ENCODE data around the gene PHACTR1. TPM values are rescaled to one million over a fixed set of nuclear protein-coding genes. Genes with fewer than 3 reads are reported as not detected.
A peak's percentile ranks its signal among the peaks of the same experiment; 100 is the strongest.
"Not testable (repeated sequence)": the region's sequence is repeated elsewhere in the genome, so short reads cannot be mapped to it uniquely, and the experiment has no call there.

PHACTR1 gene
- total and polyA plus RNA-seq, 4 experiments from 2014 or later: 0.03 to 0.44 (median 0.42) TPM

DNA sequence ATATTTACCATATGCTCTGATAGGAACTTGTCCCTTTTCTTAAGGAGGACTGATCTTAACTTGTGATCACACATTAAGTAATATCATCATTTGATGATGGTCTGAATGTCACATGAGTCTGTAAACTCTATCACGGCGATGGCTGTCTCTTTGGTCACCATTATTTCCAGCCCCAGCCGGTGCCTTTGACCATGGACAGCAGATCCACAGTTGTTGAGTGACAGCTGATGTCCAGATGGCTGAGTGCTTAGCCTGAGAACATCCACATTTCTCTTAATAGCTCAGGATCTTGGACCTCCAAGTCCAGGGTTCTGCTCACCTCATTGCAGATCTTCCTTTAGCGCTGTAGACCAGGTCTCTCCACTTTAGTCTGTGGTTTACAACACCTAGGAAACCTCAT is 440.7 kb downstream of the PHACTR1 start:
- Histone ChIP-seq H3K36me3 (ENCODE audit: insufficient read depth, low read length) (no peaks in the 10 kb centered on the region), H3K9me3 (ENCODE audit: control insufficient read depth in 1 of 2, low read length in 2 of 2) (no peaks in the 10 kb centered on the region), H3K4me1 (ENCODE audit: insufficient read depth, low read length) (no peaks in the 10 kb centered on the region), H3K4me3 (ENCODE audit: low read length in 2 of 2) (no peak overlapping the region), H3K27me3 (ENCODE audit: insufficient read depth, low read length) (no peaks in the 10 kb centered on the region), H3K27ac (ENCODE audit: low read depth, low read length) (no peak overlapping the region)
- no peaks in the 10 kb centered on the region for H3K36me3 Mint-ChIP-seq
- POLR2A ChIA-PET (ENCODE audit: partially characterized antibody): no interaction called here
- no peaks in the 10 kb centered on the region for H3K4me1 Mint-ChIP-seq
- peaks cover 7 to 20% of the 10 kb centered on the region in 2 donors for H3K27me3 Mint-ChIP-seq
- H3K9me3 Mint-ChIP-seq: peaks cover 0 to 1% (median 0%) of the 10 kb centered on the region in 8 donors
- no peak for DNase-seq
- no peak overlapping the region for H3K4me3 Mint-ChIP-seq
- CTCF ChIA-PET (ENCODE audit: partially characterized antibody): no interaction called here
- intact Hi-C loops (cut with micrococcal nuclease): no loop called here
- H3K27ac Mint-ChIP-seq: no peak overlapping the region

DNA sequence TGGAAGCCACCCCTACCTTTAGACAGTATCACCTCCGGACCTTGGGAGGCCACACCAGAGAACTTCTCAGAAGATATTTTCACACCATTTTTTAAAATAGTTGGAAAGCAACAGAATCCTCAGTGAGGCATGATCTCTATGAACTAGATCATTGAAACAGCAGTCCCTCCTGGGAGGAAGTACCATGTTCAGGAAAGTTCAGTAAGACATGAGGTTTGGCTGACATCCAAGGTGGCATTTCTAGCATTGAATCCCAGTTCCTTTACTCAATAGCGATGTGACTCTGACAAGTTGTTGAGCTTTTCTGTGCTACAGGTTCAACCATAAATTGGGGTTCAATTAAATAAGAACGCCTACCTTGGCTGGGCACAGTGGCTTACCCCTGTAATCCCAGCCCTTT is 442.7 kb downstream of the PHACTR1 start:
- Histone ChIP-seq H3K4me3 (ENCODE audit: low read length in 2 of 2) (no peak overlapping the region), H3K9me3 (ENCODE audit: control insufficient read depth in 1 of 2, low read length in 2 of 2) (no peaks in the 10 kb centered on the region), H3K27ac (ENCODE audit: low read depth, low read length) (no peak overlapping the region), H3K27me3 (ENCODE audit: insufficient read depth, low read length) (no peaks in the 10 kb centered on the region), H3K36me3 (ENCODE audit: insufficient read depth, low read length) (no peaks in the 10 kb centered on the region), H3K4me1 (ENCODE audit: insufficient read depth, low read length) (no peaks in the 10 kb centered on the region)
- H3K9me3 Mint-ChIP-seq: peaks cover 0 to 1% (median 0%) of the 10 kb centered on the region in 8 donors
- DNase-seq: no peak
- POLR2A ChIA-PET (ENCODE audit: partially characterized antibody): no interaction called here
- H3K27me3 Mint-ChIP-seq: peaks cover 4 to 12% of the 10 kb centered on the region in 2 donors
- no peak overlapping the region for H3K4me3 Mint-ChIP-seq
- peaks cover 0 to 3% (median 0%) of the 10 kb centered on the region in 4 donors for H3K4me1 Mint-ChIP-seq
- intact Hi-C loops (cut with micrococcal nuclease): no loop called here
- no peaks in the 10 kb centered on the region for H3K36me3 Mint-ChIP-seq
- H3K27ac Mint-ChIP-seq: no peak overlapping the region
- CTCF ChIA-PET (ENCODE audit: partially characterized antibody): no interaction called here

DNA sequence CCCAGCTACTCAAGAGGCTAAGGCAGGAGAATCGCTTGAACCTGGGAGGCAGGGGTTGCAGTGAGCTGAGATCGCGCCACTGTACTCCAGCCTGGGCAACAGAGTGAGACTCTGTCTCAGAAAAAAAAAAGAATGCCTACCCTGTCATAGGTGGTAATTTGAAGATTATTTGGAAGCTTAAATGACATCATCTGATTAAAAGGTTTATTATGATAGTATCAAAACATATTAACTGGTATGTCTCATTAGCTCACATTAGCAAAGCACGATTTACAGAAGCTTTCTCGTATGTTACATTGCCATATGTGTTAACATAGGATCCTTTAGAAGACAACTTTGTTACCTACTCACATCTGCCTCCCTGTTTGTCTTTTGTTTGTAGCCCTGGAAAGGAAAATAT is 443.3 kb downstream of the PHACTR1 start:
- CTCF ChIA-PET (ENCODE audit: partially characterized antibody); POLR2A ChIA-PET (ENCODE audit: partially characterized antibody); H3K4me1 Mint-ChIP-seq: not testable (repeated sequence)

DNA sequence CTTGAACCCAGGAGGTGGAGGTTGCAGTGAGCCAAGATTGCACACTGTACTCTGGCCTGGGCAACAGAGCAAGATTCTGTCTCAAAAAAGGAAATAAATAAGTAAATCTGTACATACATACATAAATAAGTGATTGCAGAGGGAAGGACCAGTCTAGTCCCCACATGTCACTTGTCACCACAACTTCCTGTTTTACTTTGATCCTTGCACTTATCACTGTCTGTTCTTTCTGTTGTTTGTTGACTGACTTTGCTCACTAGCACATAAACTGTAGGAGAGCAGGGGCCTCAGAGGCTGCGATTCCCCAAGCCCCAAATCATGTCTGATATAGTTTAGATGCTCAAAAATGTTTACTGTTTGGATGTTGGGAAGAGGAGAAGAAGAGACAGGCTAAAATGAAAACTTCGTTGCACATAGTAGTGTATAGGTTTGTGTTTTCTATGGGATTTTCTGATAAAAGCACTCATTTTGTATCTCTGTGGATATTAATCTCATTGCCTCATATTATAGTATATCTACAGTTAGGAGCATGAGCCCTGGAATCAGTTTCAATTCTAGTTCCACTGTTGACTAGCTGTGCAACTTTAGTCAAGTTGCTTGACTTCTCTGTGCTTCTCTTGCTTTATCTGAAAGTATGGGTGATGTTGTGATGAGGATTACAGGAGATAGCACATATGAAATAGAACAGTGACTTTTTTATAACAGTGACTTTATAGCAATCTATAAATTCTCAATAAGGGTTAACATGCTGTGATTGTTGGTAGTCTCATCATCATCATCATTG is 446.8 kb downstream of the PHACTR1 start:
- Mint-ChIP-seq H3K4me1 (peaks cover 0 to 3% (median 0%) of the 10 kb centered on the region in 4 donors), H3K27me3 (peaks cover 5 to 13% of the 10 kb centered on the region in 2 donors), H3K36me3 (no peaks in the 10 kb centered on the region), H3K27ac (no peak overlapping the region), H3K9me3 (peaks cover 0 to 1% (median 0%) of the 10 kb centered on the region in 8 donors), H3K4me3 (no peak overlapping the region)
- H3K27ac ChIP-seq (ENCODE audit: low read depth, low read length): no peak overlapping the region
- ChIA-PET CTCF (ENCODE audit: partially characterized antibody) (no interaction called here), POLR2A (ENCODE audit: partially characterized antibody) (no interaction called here)
- intact Hi-C loops (cut with micrococcal nuclease): no loop called here
- H3K36me3 ChIP-seq (ENCODE audit: insufficient read depth, low read length): no peaks in the 10 kb centered on the region
- DNase-seq: no peak
- no peaks in the 10 kb centered on the region for H3K27me3 ChIP-seq (ENCODE audit: insufficient read depth, low read length)
- no peaks in the 10 kb centered on the region for H3K4me1 ChIP-seq (ENCODE audit: insufficient read depth, low read length)
- no peaks in the 10 kb centered on the region for H3K9me3 ChIP-seq (ENCODE audit: control insufficient read depth in 1 of 2, low read length in 2 of 2)
- H3K4me3 ChIP-seq (ENCODE audit: low read length in 2 of 2): no peak overlapping the region

More for the DNA sequence above, 443.3 kb downstream of the PHACTR1 start:
- H3K36me3 ChIP-seq (ENCODE audit: insufficient read depth, low read length); intact Hi-C loops (cut with micrococcal nuclease); H3K36me3 Mint-ChIP-seq; H3K4me3 Mint-ChIP-seq; H3K4me3 ChIP-seq (ENCODE audit: low read length in 2 of 2); H3K9me3 Mint-ChIP-seq; H3K4me1 ChIP-seq (ENCODE audit: insufficient read depth, low read length); H3K27ac ChIP-seq (ENCODE audit: low read depth, low read length); DNase-seq; H3K27ac Mint-ChIP-seq; H3K9me3 ChIP-seq (ENCODE audit: control insufficient read depth in 1 of 2, low read length in 2 of 2); H3K27me3 ChIP-seq (ENCODE audit: insufficient read depth, low read length): not testable (repeated sequence)
- H3K27me3 Mint-ChIP-seq: peaks cover 4 to 11% of the 10 kb centered on the region in 2 donors

DNA sequence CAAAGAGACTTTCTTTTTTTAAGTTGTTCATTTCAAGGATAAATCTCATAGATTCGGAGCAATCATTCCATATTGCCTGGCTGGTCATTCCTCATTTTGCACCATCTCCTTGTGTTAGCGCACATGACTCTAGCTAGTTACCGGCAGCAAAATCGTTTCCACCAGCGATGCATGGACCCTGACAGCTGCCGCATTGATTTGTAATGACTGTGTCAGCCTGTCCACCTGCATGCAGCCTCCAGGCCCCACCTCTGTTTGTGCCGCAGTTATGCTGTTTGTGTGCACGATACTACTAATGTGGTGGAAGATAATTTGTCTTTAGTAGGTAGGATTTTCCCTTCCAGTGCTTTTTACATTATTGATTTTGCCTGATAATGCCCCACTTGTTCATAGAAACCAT is 447.7 kb downstream of the PHACTR1 start:
- H3K4me3 ChIP-seq (ENCODE audit: low read length in 2 of 2): no peak overlapping the region

DNA sequence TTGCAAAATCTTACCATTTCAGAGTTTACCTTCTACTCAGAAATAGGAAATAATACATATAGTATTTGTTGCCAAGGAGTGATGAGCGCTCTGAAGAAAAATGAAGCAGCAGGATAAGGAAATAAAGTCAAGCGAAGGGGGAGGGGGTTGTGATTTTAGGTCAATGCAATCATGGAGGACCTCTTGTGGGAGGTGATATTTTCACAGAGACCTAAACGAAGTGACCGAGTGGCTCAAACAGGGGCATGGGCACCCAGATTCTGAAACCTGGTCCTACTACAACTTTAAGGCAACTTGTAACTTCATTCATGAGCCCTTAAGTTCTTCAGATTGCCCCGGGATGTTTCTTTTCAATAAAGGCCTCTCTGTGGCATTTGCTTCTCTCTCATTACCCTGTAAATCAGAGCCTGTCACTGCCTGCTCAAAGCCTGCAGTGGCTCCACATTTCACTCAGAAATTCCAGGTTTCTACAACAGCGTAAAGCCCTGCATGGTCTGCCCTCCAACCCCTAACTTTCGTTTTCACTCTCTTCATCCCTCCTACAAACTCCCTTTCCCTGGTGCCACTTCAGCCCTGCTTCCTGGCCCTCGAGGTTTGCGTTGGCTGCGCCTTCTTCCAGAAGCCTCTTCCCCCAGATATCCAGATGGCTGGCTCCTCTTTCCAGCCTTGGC is 449.1 kb downstream of the PHACTR1 start:
- no peaks in the 10 kb centered on the region for H3K4me1 ChIP-seq (ENCODE audit: insufficient read depth, low read length)

More for the DNA sequence above, 447.7 kb downstream of the PHACTR1 start:
- Histone ChIP-seq H3K4me1 (ENCODE audit: insufficient read depth, low read length) (no peaks in the 10 kb centered on the region), H3K36me3 (ENCODE audit: insufficient read depth, low read length) (no peaks in the 10 kb centered on the region), H3K9me3 (ENCODE audit: control insufficient read depth in 1 of 2, low read length in 2 of 2) (no peaks in the 10 kb centered on the region), H3K27ac (ENCODE audit: low read depth, low read length) (no peak overlapping the region), H3K27me3 (ENCODE audit: insufficient read depth, low read length) (no peaks in the 10 kb centered on the region)
- Mint-ChIP-seq H3K9me3 (peaks cover 0 to 2% (median 0%) of the 10 kb centered on the region in 8 donors), H3K36me3 (no peaks in the 10 kb centered on the region), H3K27me3 (peaks cover 10 to 21% of the 10 kb centered on the region in 2 donors), H3K4me3 (no peak overlapping the region), H3K4me1 (peaks cover 0 to 3% (median 0%) of the 10 kb centered on the region in 4 donors), H3K27ac (no peak overlapping the region)
- ChIA-PET POLR2A (ENCODE audit: partially characterized antibody) (no interaction called here), CTCF (ENCODE audit: partially characterized antibody) (no interaction called here)
- intact Hi-C loops (cut with micrococcal nuclease): no loop called here
- no peak for DNase-seq

DNA sequence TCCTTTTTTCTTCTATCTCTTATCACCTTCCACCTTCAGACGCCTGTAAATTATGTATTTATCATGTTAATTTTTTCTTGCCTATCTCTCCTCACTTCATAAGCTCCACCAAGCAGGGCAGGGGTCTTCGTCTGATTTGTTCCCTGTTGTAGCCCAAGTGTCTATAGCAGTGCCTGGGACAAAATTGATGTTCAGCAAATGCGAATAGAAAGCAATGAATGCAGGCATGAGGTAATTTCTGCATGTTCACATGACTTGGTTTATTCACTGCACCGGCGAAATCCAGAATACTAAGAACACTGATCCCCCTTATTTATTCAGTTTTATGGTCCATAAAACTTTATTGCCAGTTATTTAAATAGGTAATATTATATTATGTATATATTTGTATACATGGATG is 449.7 kb downstream of the PHACTR1 start:
- peaks cover 11 to 18% of the 10 kb centered on the region in 2 donors for H3K27me3 Mint-ChIP-seq
- no peak overlapping the region for H3K27ac ChIP-seq (ENCODE audit: low read depth, low read length)
- H3K4me3 ChIP-seq (ENCODE audit: low read length in 2 of 2): no peak overlapping the region
- POLR2A ChIA-PET (ENCODE audit: partially characterized antibody): no interaction called here
- H3K9me3 Mint-ChIP-seq: peaks cover 0 to 2% (median 0%) of the 10 kb centered on the region in 8 donors
- no peak for DNase-seq
- no peaks in the 10 kb centered on the region for H3K36me3 ChIP-seq (ENCODE audit: insufficient read depth, low read length)
- no peaks in the 10 kb centered on the region for H3K9me3 ChIP-seq (ENCODE audit: control insufficient read depth in 1 of 2, low read length in 2 of 2)
- no peaks in the 10 kb centered on the region for H3K36me3 Mint-ChIP-seq
- H3K4me1 ChIP-seq (ENCODE audit: insufficient read depth, low read length): no peaks in the 10 kb centered on the region
- no peak overlapping the region for H3K4me3 Mint-ChIP-seq
- H3K27ac Mint-ChIP-seq: no peak overlapping the region
- intact Hi-C loops (cut with micrococcal nuclease): no loop called here
- peaks cover 0 to 3% (median 0%) of the 10 kb centered on the region in 4 donors for H3K4me1 Mint-ChIP-seq
- CTCF ChIA-PET (ENCODE audit: partially characterized antibody): no interaction called here
- H3K27me3 ChIP-seq (ENCODE audit: insufficient read depth, low read length): peaks cover 6% of the 10 kb centered on the region

More for the DNA sequence above, 449.1 kb downstream of the PHACTR1 start:
- Mint-ChIP-seq H3K4me3 (no peak overlapping the region), H3K4me1 (peaks cover 0 to 3% (median 0%) of the 10 kb centered on the region in 4 donors), H3K27ac (peak overlapping the region in 1 of 7 donors; percentile 4), H3K9me3 (peaks cover 0 to 2% (median 0%) of the 10 kb centered on the region in 8 donors), H3K36me3 (no peaks in the 10 kb centered on the region), H3K27me3 (peaks cover 12 to 18% of the 10 kb centered on the region in 2 donors)
- Histone ChIP-seq H3K27me3 (ENCODE audit: insufficient read depth, low read length) (peaks cover 6% of the 10 kb centered on the region), H3K36me3 (ENCODE audit: insufficient read depth, low read length) (no peaks in the 10 kb centered on the region), H3K4me3 (ENCODE audit: low read length in 2 of 2) (no peak overlapping the region), H3K9me3 (ENCODE audit: control insufficient read depth in 1 of 2, low read length in 2 of 2) (no peaks in the 10 kb centered on the region), H3K27ac (ENCODE audit: low read depth, low read length) (no peak overlapping the region)
- intact Hi-C loops (cut with micrococcal nuclease): no loop called here
- CTCF ChIA-PET (ENCODE audit: partially characterized antibody): no interaction called here
- DNase-seq: no peak
- POLR2A ChIA-PET (ENCODE audit: partially characterized antibody): no interaction called here

Measured in CD4-positive, alpha-beta memory T cell (primary cell).